SK-N-DZ (cell line): ENCODE data around the gene NNT.
A peak's percentile ranks its signal among the peaks of the same experiment; 100 is the strongest.
"Not testable (repeated sequence)": the region's sequence is repeated elsewhere in the genome, so short reads cannot be mapped to it uniquely, and the experiment has no call there.

Experiments
- DNase-seq: peaks from one replicate; pipeline ENCODE4 v3.0.0-alpha.2; 2015; ENCODE audit warnings: low spot score

The NNT gene

GRCh38 chr5:43582082-43583005 lies 20.6 kb upstream of the NNT start:
- no peak for DNase-seq

- no peak for DNase-seq
Observed at GRCh38 chr5:43583724-43584123, 19.3 kb upstream of the NNT start.

GRCh38 chr5:43584166-43584699 lies 18.7 kb upstream of the NNT start:
- DNase-seq: no peak

GRCh38 chr5:43588842-43589241 lies 14.1 kb upstream of the NNT start:
- DNase-seq: no peak

GRCh38 chr5:43589310-43589709 lies 13.7 kb upstream of the NNT start:
- DNase-seq: no peak

GRCh38 chr5:43590700-43591099 lies 12.3 kb upstream of the NNT start:
- DNase-seq: no peak

- no peak for DNase-seq
Observed at GRCh38 chr5:43592363-43592762, 10.6 kb upstream of the NNT start.

- not testable (repeated sequence) for DNase-seq
Observed at GRCh38 chr5:43598927-43599326, 4.1 kb upstream of the NNT start.

- DNase-seq: no peak
Observed at GRCh38 chr5:43601454-43602260, 1.3 kb upstream of the NNT start.

- peak; percentile 64 for DNase-seq
Observed at GRCh38 chr5:43603344-43604217, 601 bp downstream of the NNT start.

GRCh38 chr5:43604699-43605098 lies 1.7 kb downstream of the NNT start:
- no peak for DNase-seq

- DNase-seq: no peak
Observed at GRCh38 chr5:43606351-43606750, 3.4 kb downstream of the NNT start.

- DNase-seq: no peak
Observed at GRCh38 chr5:43608406-43608805, 5.4 kb downstream of the NNT start.

- no peak for DNase-seq
Observed at GRCh38 chr5:43609752-43610151, 6.8 kb downstream of the NNT start.

- no peak for DNase-seq
Observed at GRCh38 chr5:43613370-43613769, 10.4 kb downstream of the NNT start.

GRCh38 chr5:43615445-43616184 lies 12.6 kb downstream of the NNT start:
- no peak for DNase-seq

- DNase-seq: no peak
Observed at GRCh38 chr5:43616535-43616934, 13.6 kb downstream of the NNT start.

- DNase-seq: no peak
Observed at GRCh38 chr5:43619380-43619779, 16.4 kb downstream of the NNT start.

- no peak for DNase-seq
Observed at GRCh38 chr5:43619911-43620310, 16.9 kb downstream of the NNT start.

GRCh38 chr5:43620944-43621505 lies 18.0 kb downstream of the NNT start:
- no peak for DNase-seq
